ENCODE data around the gene PDIA2. TPM values are rescaled to one million over a fixed set of nuclear protein-coding genes. Genes with fewer than 3 reads are reported as not detected.
A peak's percentile ranks its signal among the peaks of the same experiment; 100 is the strongest.
"Not testable (repeated sequence)": the region's sequence is repeated elsewhere in the genome, so short reads cannot be mapped to it uniquely, and the experiment has no call there.

The PDIA2 gene
- polyA plus RNA-seq, 1 experiment, result not detected

GRCh38 chr16:324451-325334 is 41.7 kb downstream of the PDIA2 start:
- Histone ChIP-seq H3K27me3 (ENCODE audit: control insufficient read depth, insufficient read depth, low read length) (no peaks in the 10 kb centered on the region), H3K4me3 (ENCODE audit: low read depth, low read length) (no peak overlapping the region), H3K36me3 (ENCODE audit: control insufficient read depth, insufficient read depth, low read length) (peaks cover 1% of the 10 kb centered on the region; the same call in 1 of the 2 replicates)
- no peak for DNase-seq (ENCODE audit: low read depth)
- CTCF ChIA-PET, result interaction anchor here (0.5 kb wide), 1 partner anchor 25 kb away, joined by 3 read pairs; no protein-coding TSS in a partner anchor
- TF ChIP-seq CTCF (IDR thresholded peaks at IDR 0.05; ENCODE audit: insufficient read depth, low read depth, low read length), result no peak
- POLR2A ChIA-PET, result no interaction called here

GRCh38 chr16:325375-326145 is 42.6 kb downstream of the PDIA2 start:
- ChIA-PET CTCF (no interaction called here), POLR2A (no interaction called here)
- Histone ChIP-seq H3K4me3 (ENCODE audit: low read depth, low read length) (no peak overlapping the region), H3K36me3 (ENCODE audit: control insufficient read depth, insufficient read depth, low read length) (peaks cover 1% of the 10 kb centered on the region; the same call in 1 of the 2 replicates), H3K27me3 (ENCODE audit: control insufficient read depth, insufficient read depth, low read length) (no peaks in the 10 kb centered on the region)
- no peak for DNase-seq (ENCODE audit: low read depth)
- TF ChIP-seq CTCF (IDR thresholded peaks at IDR 0.05; ENCODE audit: insufficient read depth, low read depth, low read length), result no peak

GRCh38 chr16:330741-331140 is 47.8 kb downstream of the PDIA2 start:
- POLR2A ChIA-PET, result no interaction called here
- Histone ChIP-seq H3K4me3 (ENCODE audit: low read depth, low read length) (no peak overlapping the region), H3K27me3 (ENCODE audit: control insufficient read depth, insufficient read depth, low read length) (no peaks in the 10 kb centered on the region), H3K36me3 (ENCODE audit: control insufficient read depth, insufficient read depth, low read length) (no peaks in the 10 kb centered on the region)
- DNase-seq (ENCODE audit: low read depth), result no peak
- CTCF ChIA-PET, result interaction anchor here (0.7 to 1.2 kb wide), 2 partner anchors 111 to 224 kb away, joined by 3 read pairs; no protein-coding TSS in a partner anchor
- TF ChIP-seq CTCF (IDR thresholded peaks at IDR 0.05; ENCODE audit: insufficient read depth, low read depth, low read length), result no peak

- CTCF ChIA-PET, result interaction anchor here (0.7 to 1.2 kb wide), 2 partner anchors 112 to 224 kb away, joined by 3 read pairs; no protein-coding TSS in a partner anchor
- POLR2A ChIA-PET; H3K36me3 ChIP-seq (ENCODE audit: control insufficient read depth, insufficient read depth, low read length); H3K4me3 ChIP-seq (ENCODE audit: low read depth, low read length); H3K27me3 ChIP-seq (ENCODE audit: control insufficient read depth, insufficient read depth, low read length): not testable (repeated sequence)
- peak; percentile 52 for DNase-seq (ENCODE audit: low read depth)
Observed at GRCh38 chr16:331181-331814, 48.3 kb downstream of the PDIA2 start.

GRCh38 chr16:333406-334094 is 50.6 kb downstream of the PDIA2 start:
- ChIA-PET CTCF (interaction anchor here (0.6 kb wide), 1 partner anchor 9 kb away, joined by 3 read pairs; no protein-coding TSS in a partner anchor), POLR2A (no interaction called here)
- Histone ChIP-seq H3K4me3 (ENCODE audit: low read depth, low read length) (no peak overlapping the region), H3K27me3 (ENCODE audit: control insufficient read depth, insufficient read depth, low read length) (no peaks in the 10 kb centered on the region), H3K36me3 (ENCODE audit: control insufficient read depth, insufficient read depth, low read length) (no peaks in the 10 kb centered on the region)
- TF ChIP-seq CTCF (IDR thresholded peaks at IDR 0.05; ENCODE audit: insufficient read depth, low read depth, low read length), result no peak
- no peak for DNase-seq (ENCODE audit: low read depth)

- DNase-seq (ENCODE audit: low read depth); H3K27me3 ChIP-seq (ENCODE audit: control insufficient read depth, insufficient read depth, low read length); CTCF ChIA-PET; H3K36me3 ChIP-seq (ENCODE audit: control insufficient read depth, insufficient read depth, low read length); H3K4me3 ChIP-seq (ENCODE audit: low read depth, low read length); POLR2A ChIA-PET: not testable (repeated sequence)
Observed at GRCh38 chr16:334164-334832, 51.3 kb downstream of the PDIA2 start.

- peak; percentile 19 for DNase-seq (ENCODE audit: low read depth)
- POLR2A ChIA-PET; H3K4me3 ChIP-seq (ENCODE audit: low read depth, low read length); H3K36me3 ChIP-seq (ENCODE audit: control insufficient read depth, insufficient read depth, low read length); H3K27me3 ChIP-seq (ENCODE audit: control insufficient read depth, insufficient read depth, low read length): not testable (repeated sequence)
- CTCF ChIA-PET, result interaction anchor here (1.0 kb wide), 1 partner anchor 27 kb away, joined by 3 read pairs; no protein-coding TSS in a partner anchor
Observed at GRCh38 chr16:334861-335632, 52.1 kb downstream of the PDIA2 start.
